Ishikawa (cell line): ENCODE data around the gene COMMD10.

Experiments used
- CEBPB ChIP-seq: IDR thresholded peaks from 2 replicates; pipeline ENCODE4 v1.6.1; 2012
- CREB1 ChIP-seq: IDR thresholded peaks from 2 replicates; pipeline ENCODE4 v1.6.1; 2012; ENCODE audit warnings: low read depth
- EGR1 ChIP-seq: IDR thresholded peaks from 2 replicates; pipeline ENCODE4 v1.6.1; 2012
- EP300 ChIP-seq: IDR thresholded peaks from 2 replicates; pipeline ENCODE4 v1.6.1; 2012; ENCODE audit warnings: borderline replicate concordance
- FOXM1 ChIP-seq: IDR thresholded peaks from 2 replicates; pipeline ENCODE4 v1.6.1; 2012; ENCODE audit warnings: low read depth, borderline replicate concordance
- MAX ChIP-seq: IDR thresholded peaks from 2 replicates; pipeline ENCODE4 v1.6.1; 2012
- NFIC ChIP-seq: IDR thresholded peaks from 2 replicates; pipeline ENCODE4 v1.6.1; 2012
- RAD21 ChIP-seq: IDR thresholded peaks from 2 replicates; pipeline ENCODE4 v1.6.1; 2012; ENCODE audit warnings: low read depth
- REST ChIP-seq: IDR thresholded peaks from 2 replicates; pipeline ENCODE4 v1.6.1; 2012; ENCODE audit warnings: low read depth, mild to moderate bottlenecking
- TAF1 ChIP-seq: IDR thresholded peaks from 2 replicates; pipeline ENCODE4 v1.6.1; 2012; ENCODE audit warnings: low read depth, mild to moderate bottlenecking
- TCF12 ChIP-seq: IDR thresholded peaks from 2 replicates; pipeline ENCODE4 v1.6.1; 2012; ENCODE audit warnings: low read depth
- TEAD4 ChIP-seq: IDR thresholded peaks from 2 replicates; pipeline ENCODE4 v1.6.1; 2012
- USF1 ChIP-seq: IDR thresholded peaks from 2 replicates; pipeline ENCODE4 v1.6.1; 2012
- YY1 ChIP-seq: IDR thresholded peaks from 2 replicates; pipeline ENCODE4 v1.6.1; 2012; ENCODE audit warnings: low read depth
- ZBTB7A ChIP-seq: IDR thresholded peaks from 2 replicates; pipeline ENCODE4 v1.6.1; 2012; ENCODE audit warnings: low read depth

Gene COMMD10

GRCh38 chr5:116045821-116046220, 39.0 kb upstream of the COMMD10 start:
- TF ChIP-seq NFIC (no peak), FOXM1 (no peak), CREB1 (no peak), RAD21 (no peak), USF1 (no peak)

GRCh38 chr5:116046261-116046660, 38.6 kb upstream of the COMMD10 start:
- TF ChIP-seq RAD21 (no peak), EGR1 (no peak), TCF12 (no peak), REST (no peak), TEAD4 (no peak), EP300 (no peak), NFIC (no peak), FOXM1 (no peak)

- TF ChIP-seq USF1 (no peak), TAF1 (no peak), RAD21 (no peak), FOXM1 (no peak), ZBTB7A (no peak), TEAD4 (no peak), YY1 (no peak), NFIC (no peak), CREB1 (no peak), REST (no peak), EP300 (no peak), TCF12 (no peak)
Observed at GRCh38 chr5:116046823-116047222, 38.0 kb upstream of the COMMD10 start.

GRCh38 chr5:116058346-116058936, 26.4 kb upstream of the COMMD10 start:
- TF ChIP-seq MAX (no peak), EP300 (no peak), TCF12 (no peak), YY1 (no peak), TEAD4 (no peak)

GRCh38 chr5:116062352-116062751, 22.5 kb upstream of the COMMD10 start:
- TF ChIP-seq MAX (no peak), YY1 (no peak), REST (no peak), FOXM1 (no peak), RAD21 (no peak; the same call in 1 of the 2 replicates), CEBPB (no peak), EGR1 (no peak), TEAD4 (no peak), NFIC (no peak)
